NB4 (cell line): ENCODE results near the gene RIC1.

Source experiments
- POLR2A ChIP-seq: IDR thresholded peaks from 2 replicates; pipeline ENCODE4 v1.6.1; 2011; ENCODE audit warnings: mild to moderate bottlenecking; ENCODE audit not compliant: insufficient read length; ENCODE audit errors: extremely low read depth
- TF ChIP-seq, protein P1 (sequence below): IDR thresholded peaks from one replicate; pipeline ENCODE4 v1.5.1; 2012; ENCODE audit warnings: low read depth, low read length

DNA sequence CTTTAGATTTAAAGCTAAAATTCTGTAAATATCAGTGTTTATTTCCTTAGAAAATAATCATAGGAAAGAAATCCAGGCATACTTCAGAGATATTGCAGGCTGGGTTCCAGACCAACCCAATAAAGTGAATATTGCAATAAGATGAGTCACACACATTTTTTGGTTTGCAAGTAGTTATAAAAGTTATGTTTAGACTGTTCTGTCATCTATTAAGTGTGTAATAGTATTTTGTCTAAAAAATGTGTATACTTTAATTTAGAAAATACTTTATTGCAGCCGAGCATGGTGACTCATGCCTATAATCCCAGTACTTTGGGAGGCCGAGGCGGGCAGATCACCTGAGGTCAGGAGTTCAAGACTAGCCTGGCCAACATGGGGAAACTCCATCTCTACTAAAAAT lies 6.9 kb upstream of the RIC1 start:
- TF ChIP-seq, protein P1, sequence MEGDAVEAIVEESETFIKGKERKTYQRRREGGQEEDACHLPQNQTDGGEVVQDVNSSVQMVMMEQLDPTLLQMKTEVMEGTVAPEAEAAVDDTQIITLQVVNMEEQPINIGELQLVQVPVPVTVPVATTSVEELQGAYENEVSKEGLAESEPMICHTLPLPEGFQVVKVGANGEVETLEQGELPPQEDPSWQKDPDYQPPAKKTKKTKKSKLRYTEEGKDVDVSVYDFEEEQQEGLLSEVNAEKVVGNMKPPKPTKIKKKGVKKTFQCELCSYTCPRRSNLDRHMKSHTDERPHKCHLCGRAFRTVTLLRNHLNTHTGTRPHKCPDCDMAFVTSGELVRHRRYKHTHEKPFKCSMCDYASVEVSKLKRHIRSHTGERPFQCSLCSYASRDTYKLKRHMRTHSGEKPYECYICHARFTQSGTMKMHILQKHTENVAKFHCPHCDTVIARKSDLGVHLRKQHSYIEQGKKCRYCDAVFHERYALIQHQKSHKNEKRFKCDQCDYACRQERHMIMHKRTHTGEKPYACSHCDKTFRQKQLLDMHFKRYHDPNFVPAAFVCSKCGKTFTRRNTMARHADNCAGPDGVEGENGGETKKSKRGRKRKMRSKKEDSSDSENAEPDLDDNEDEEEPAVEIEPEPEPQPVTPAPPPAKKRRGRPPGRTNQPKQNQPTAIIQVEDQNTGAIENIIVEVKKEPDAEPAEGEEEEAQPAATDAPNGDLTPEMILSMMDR = no peak
- no peak for TF ChIP-seq POLR2A
